Epithelial cell of proximal tubule (primary cell): Measurements from ENCODE around the gene NCBP1. TPM values are rescaled to one million over a fixed set of nuclear protein-coding genes. Genes with fewer than 3 reads are reported as not detected.
"Not testable (repeated sequence)": the region's sequence is repeated elsewhere in the genome, so short reads cannot be mapped to it uniquely, and the experiment has no call there.

ENCODE experiments used
- DNase-seq: peaks from one replicate; pipeline ENCODE4 v3.0.0-alpha.2; 2011; ENCODE audit warnings: low read depth
- H3K4me3 ChIP-seq: 2 replicates; pipeline ENCODE4 v1.5.1; 2011; ENCODE audit warnings: low read depth, mild to moderate bottlenecking, low read length
- CTCF ChIP-seq: conservative IDR thresholded peaks from 2 replicates; pipeline ENCODE4 v1.5.1; 2012; ENCODE audit warnings: low read depth, mild to moderate bottlenecking, low read length
- total RNA-seq: library from RNA; depleted of rRNA; stranded (reverse); fragments of >200 nt; gene quantifications from 2 replicates; pipeline ENCODE4 v1.2.3, GENCODE V29; 2015

NCBP1 gene
- total RNA-seq, 1 donor from 2014 or later = 26.7 TPM

- TF ChIP-seq CTCF = no peak
- DNase-seq = no peak
- peak overlapping the region; percentile 90 for H3K4me3 ChIP-seq
Measured at GRCh38 chr9:97695390-97695789, 61.8 kb downstream of the NCBP1 start.

GRCh38 chr9:97695995-97696802 lies 62.6 kb downstream of the NCBP1 start:
- DNase-seq = no peak
- H3K4me3 ChIP-seq = peak overlapping the region; percentile 90
- TF ChIP-seq CTCF = no peak

GRCh38 chr9:97696803-97697601 lies 63.4 kb downstream of the NCBP1 start, which contains the start of gene XPA:
Gene XPA (minus strand): TSS chr9:97697340. CDS start chr9:97697292, 48 bp downstream.
- DNase-seq = no peak
- peak within 1 kb of the TSS; percentile 90 for H3K4me3 ChIP-seq
- TF ChIP-seq CTCF = no peak

GRCh38 chr9:97697837-97698236 lies 64.2 kb downstream of the NCBP1 start:
- TF ChIP-seq CTCF = no peak
- DNase-seq = no peak
- H3K4me3 ChIP-seq = peak overlapping the region; percentile 90

GRCh38 chr9:97698865-97699264 lies 65.2 kb downstream of the NCBP1 start:
- DNase-seq = no peak
- H3K4me3 ChIP-seq = no peak overlapping the region
- no peak for TF ChIP-seq CTCF

GRCh38 chr9:97699281-97699680 lies 65.7 kb downstream of the NCBP1 start:
- H3K4me3 ChIP-seq, DNase-seq: not testable (repeated sequence)

- DNase-seq, H3K4me3 ChIP-seq: not testable (repeated sequence)
Measured at GRCh38 chr9:97699824-97700223, 66.2 kb downstream of the NCBP1 start.
